Motor neuron (in vitro differentiated cells): ENCODE data around the gene FXYD6. TPM values are rescaled to one million over a fixed set of nuclear protein-coding genes. Genes with fewer than 3 reads are reported as not detected.

Experiments
- ATAC-seq, 8 experiments: fragments of 200-7000 bp; cut with Tn5 transposase; replicated peaks in 6 of 8; 2 replicates each; pipeline ENCODE4 v1.8.0; 2021; ENCODE audit warnings: mild to moderate bottlenecking in 8 of 8, moderate library complexity in 8 of 8
- H3K27ac ChIP-seq, 2 donors: fragments of 250-450 bp; sonication (Bioruptor Pico); 2 replicates each; pipeline ENCODE4 v1.9.0; 2021; ENCODE audit warnings: antibody characterized with exemption in 2 of 2, mild to moderate bottlenecking in 2 of 2, moderate library complexity in 1 of 2
- H3K4me1 ChIP-seq, 2 donors: fragments of 250-450 bp; sonication (Bioruptor Pico); replicated peaks in 1 of 2; 2 replicates each; pipeline ENCODE4 v1.6.1; 2021; ENCODE audit warnings: antibody characterized with exemption in 2 of 2, mild to moderate bottlenecking in 2 of 2, moderate library complexity in 1 of 2
- H3K4me3 ChIP-seq, 5 donors: fragments of 250-450 bp; sonication (Bioruptor Pico); 2 replicates each; pipeline ENCODE4 v1.9.0; 2021; ENCODE audit warnings: antibody characterized with exemption in 5 of 5, mild to moderate bottlenecking in 5 of 5, moderate library complexity in 4 of 5
- WGBS, 10 experiments: fragments of 450-650 bp; shearing (Covaris generic); methylation state at CpG; one replicate each; pipeline ENCODE4 v1.0.0; 2022; 5-methylcytosine and 5-hydroxymethylcytosine counted together
- in situ Hi-C, 9 experiments: fragments of 400-800 bp; cut with MboI; loops; one replicate each; pipeline ENCODE4 v1.15.0; 2021; ENCODE audit warnings: low sequenced_read_pairs in 9 of 9, low pct_unique_long_range_greater_than_20kb in 2 of 9; ENCODE audit not compliant: unreplicated experiment in 9 of 9
- total RNA-seq, 8 experiments: library from RNA; unstranded; fragments of 300-600 nt; gene quantifications; 2 replicates each; pipeline versions ENCODE4 v1.2.3 to v1.2.4, GENCODE V29; 2022

The FXYD6 gene
- total RNA-seq, 8 experiments from 2014 or later = 0.18 to 230 (median 114) TPM

GRCh38 chr11:117908109-117908895, 31.8 kb upstream of the FXYD6 start:
- H3K4me3 ChIP-seq = no peak overlapping the region
- in situ Hi-C loops = no loop called here
- 24 to 100% (median 87%) methylated on average over 1 to 3 of the region's 17 CpGs; no CpG with 5 or more reads in 4 of the 10 experiments for WGBS, 10 experiments
- peak in 1 of 8 experiments; percentile 3 for ATAC-seq
- H3K27ac ChIP-seq = peak overlapping the region in 1 of 2 donors; percentile 32
- H3K4me1 ChIP-seq = peaks cover 9 to 22% of the 10 kb centered on the region in 2 donors

DNA sequence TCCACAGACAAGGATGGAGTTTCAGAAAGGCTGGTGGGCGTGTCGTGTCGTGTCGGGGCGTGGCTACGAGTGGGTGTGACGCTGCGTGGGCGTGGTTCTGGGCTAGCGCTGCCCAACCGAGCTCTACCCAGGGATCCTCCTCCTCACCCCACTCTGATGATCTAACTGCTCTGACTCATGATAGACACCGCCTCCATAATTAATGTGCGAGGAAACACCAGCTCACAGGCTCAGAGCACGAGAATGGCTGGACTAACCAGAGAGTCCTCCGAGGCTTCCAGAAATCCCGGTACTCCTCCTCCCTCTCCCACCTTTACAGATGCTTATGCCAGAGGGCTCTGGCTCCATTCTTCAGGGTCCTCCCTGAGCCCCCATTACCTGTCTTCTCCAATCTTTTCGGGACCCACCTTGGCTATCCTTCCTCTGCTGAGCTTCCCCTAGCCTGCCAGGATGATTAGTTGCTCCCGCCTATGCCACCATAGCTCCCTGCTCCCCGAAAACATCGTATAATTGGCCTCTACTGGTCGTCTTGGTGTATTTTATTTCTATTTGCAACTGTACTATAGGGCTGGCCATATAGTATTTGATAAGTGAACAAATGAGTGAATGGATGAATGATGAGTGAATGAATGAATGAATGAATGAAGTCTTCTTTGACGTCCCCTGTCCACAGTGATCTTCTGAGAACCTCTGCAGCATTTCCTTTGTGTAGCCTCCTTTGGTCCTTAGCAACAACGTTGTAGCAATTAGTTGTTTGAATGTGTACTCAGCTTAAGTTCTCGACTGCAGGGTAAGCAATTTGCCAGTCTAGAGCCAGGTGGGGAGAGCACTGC, 31.0 kb upstream of the FXYD6 start:
- peak overlapping the region; percentile 73 to 82 for H3K27ac ChIP-seq
- in situ Hi-C loops = no loop called here
- H3K4me1 ChIP-seq = peaks cover 9 to 22% of the 10 kb centered on the region in 2 donors
- 14 to 84% (median 46%) methylated on average over 1 to 14 of the region's 24 CpGs for WGBS, 10 experiments
- peak overlapping the region in 2 of 5 donors; percentile 10 to 11 for H3K4me3 ChIP-seq
- ATAC-seq = peak; percentile 97 to 100 (median 99)

GRCh38 chr11:117906710-117907109, 30.3 kb upstream of the FXYD6 start:
- ATAC-seq = no peak
- Histone ChIP-seq H3K27ac (peak overlapping the region in 1 of 2 donors; percentile 45), H3K4me3 (no peak overlapping the region), H3K4me1 (peaks cover 9 to 22% of the 10 kb centered on the region in 2 donors)
- WGBS, 10 experiments = 8 to 100% (median 85%) methylated on average over 1 to 4 of the region's 4 CpGs; no CpG with 5 or more reads in 2 of the 10 experiments
- in situ Hi-C loops = no loop called here

- Histone ChIP-seq H3K27ac (no peak overlapping the region), H3K4me3 (no peak overlapping the region), H3K4me1 (peaks cover 9 to 22% of the 10 kb centered on the region in 2 donors)
- in situ Hi-C loops = no loop called here
- no peak for ATAC-seq
- 100% methylated on average over 1 to 2 of the region's 2 CpGs; no CpG with 5 or more reads in 7 of the 10 experiments for WGBS, 10 experiments
These were observed 29.7 kb upstream of the FXYD6 start for GRCh38 chr11:117906126-117906525.

- 60 to 100% (median 100%) methylated on average over 1 to 2 of the region's 4 CpGs; no CpG with 5 or more reads in 6 of the 10 experiments for WGBS, 10 experiments
- Histone ChIP-seq H3K27ac (no peak overlapping the region), H3K4me1 (peaks cover 9 to 22% of the 10 kb centered on the region in 2 donors), H3K4me3 (no peak overlapping the region)
- ATAC-seq = no peak
- in situ Hi-C loops = no loop called here
These were observed 29.1 kb upstream of the FXYD6 start for GRCh38 chr11:117905524-117905923.

GRCh38 chr11:117903505-117904382, 27.3 kb upstream of the FXYD6 start:
- H3K4me3 ChIP-seq = no peak overlapping the region
- H3K4me1 ChIP-seq = peaks cover 9 to 18% of the 10 kb centered on the region in 2 donors
- H3K27ac ChIP-seq = no peak overlapping the region
- no peak for ATAC-seq
- in situ Hi-C loops = no loop called here
- WGBS, 10 experiments = 17 to 83% (median 61%) methylated on average over 1 to 5 of the region's 14 CpGs; no CpG with 5 or more reads in 4 of the 10 experiments

DNA sequence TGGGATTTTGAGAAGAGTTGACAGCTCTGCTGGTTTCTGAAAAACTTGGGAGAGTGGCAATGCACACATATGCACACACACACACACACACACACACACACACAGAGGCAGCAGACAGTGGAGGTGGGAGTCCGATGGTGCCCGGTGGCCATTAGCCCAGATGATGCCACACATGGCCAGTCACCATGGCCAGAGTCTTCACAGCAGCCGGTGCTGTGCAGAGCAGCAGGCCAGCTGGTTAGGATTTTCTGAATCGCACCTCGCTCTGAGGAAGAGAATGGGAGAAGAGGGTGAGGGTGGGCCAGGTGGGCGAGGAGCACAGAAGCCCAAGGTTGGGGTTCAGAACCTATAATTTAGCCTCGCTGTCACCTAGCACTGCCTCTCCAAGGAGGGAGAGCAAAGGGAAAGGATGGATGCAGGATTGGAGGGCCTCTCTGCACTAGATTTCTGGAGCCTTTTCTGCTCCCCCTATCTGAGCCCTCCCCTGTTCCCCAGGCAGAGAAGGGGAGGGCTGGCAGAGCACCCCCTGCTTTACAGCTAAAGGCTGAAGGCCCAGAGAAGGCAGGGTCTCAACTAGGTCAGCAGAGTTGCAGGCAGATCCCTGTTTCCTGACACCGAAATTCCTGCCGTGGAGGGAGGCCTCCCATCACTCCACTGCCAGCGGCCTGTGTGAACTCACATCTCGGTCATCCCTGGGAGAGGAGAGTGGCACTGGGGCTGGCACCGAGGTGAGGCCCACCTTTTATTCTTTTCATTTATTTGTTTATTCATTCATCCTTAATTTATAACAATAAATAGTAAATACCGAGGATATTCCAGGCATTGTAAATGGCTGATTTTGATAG, 25.8 kb upstream of the FXYD6 start:
- ATAC-seq = no peak
- peaks cover 0 to 4% of the 10 kb centered on the region in 2 donors for H3K4me1 ChIP-seq
- H3K4me3 ChIP-seq = no peak overlapping the region
- no peak overlapping the region for H3K27ac ChIP-seq
- in situ Hi-C loops = no loop called here
- 29 to 95% (median 60%) methylated on average over 1 to 6 of the region's 13 CpGs; no CpG with 5 or more reads in 2 of the 10 experiments for WGBS, 10 experiments

DNA sequence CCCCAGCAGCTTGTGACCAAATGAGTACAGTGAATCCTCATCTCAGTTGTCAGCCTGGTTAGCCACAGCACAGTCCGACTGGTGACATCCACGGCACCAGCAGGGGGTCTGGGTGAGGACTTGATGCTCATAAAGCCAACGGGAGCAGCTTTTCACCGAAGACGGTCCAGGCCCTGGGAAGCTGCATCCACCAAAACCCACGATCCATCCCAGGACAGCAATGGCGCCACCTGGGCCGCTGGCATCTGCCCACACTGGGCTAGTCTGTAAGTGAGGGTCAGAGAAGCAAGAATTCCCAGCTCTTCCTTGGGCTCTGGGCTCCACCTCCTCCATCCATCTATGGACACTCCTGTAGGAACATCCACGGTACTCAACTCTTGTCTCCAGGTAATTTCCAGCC, 25.1 kb upstream of the FXYD6 start:
- WGBS, 10 experiments = 67 to 96% (median 78%) methylated on average over 1 to 8 of the region's 9 CpGs; no CpG with 5 or more reads in 4 of the 10 experiments
- no peak for ATAC-seq
- Histone ChIP-seq H3K4me1 (no peaks in the 10 kb centered on the region), H3K27ac (no peak overlapping the region), H3K4me3 (no peak overlapping the region)
- in situ Hi-C loops = no loop called here

DNA sequence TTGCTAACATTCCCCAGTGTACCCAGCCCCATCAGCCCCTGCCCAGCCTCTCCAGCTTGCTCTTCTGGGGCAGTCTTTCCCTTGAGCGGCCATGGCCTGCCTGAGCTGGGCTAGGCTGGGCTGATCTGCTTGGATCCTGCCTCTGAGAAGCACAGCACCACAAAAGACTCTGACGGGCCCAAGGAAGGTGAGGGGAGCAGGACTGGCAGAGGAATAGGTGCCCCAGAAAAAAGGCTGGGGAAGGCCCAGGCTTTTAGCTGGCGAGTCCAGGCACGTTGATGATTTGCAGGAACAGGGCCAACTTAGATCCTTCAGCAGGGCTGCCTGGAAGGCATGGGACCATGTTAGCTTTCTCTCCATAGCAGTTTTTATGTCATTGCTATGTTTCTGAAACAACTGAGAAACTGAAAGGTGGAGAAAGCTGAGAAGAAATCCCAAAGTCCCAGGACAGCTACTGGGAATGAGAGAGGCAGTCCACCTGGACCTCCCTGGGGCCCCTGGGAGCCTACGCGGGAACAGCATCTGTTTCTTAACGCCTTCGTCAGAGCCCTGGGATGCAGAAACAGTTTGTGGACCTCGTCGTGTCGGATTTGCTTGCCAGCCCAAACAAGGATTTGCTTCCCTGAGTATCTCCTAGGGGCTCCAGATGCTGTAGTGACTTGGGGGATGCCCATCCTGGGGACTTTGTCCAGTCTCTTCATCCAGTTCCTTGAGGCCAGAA, 24.4 kb upstream of the FXYD6 start:
- ATAC-seq = peak in 1 of 8 experiments; percentile 49
- in situ Hi-C loops = no loop called here
- no peak overlapping the region for H3K4me3 ChIP-seq
- no peaks in the 10 kb centered on the region for H3K4me1 ChIP-seq
- whole genome bisulfite sequencing, 10 experiments = 57 to 100% (median 76%) methylated on average over 1 to 10 of the region's 11 CpGs; no CpG with 5 or more reads in 4 of the 10 experiments
- no peak overlapping the region for H3K27ac ChIP-seq

DNA sequence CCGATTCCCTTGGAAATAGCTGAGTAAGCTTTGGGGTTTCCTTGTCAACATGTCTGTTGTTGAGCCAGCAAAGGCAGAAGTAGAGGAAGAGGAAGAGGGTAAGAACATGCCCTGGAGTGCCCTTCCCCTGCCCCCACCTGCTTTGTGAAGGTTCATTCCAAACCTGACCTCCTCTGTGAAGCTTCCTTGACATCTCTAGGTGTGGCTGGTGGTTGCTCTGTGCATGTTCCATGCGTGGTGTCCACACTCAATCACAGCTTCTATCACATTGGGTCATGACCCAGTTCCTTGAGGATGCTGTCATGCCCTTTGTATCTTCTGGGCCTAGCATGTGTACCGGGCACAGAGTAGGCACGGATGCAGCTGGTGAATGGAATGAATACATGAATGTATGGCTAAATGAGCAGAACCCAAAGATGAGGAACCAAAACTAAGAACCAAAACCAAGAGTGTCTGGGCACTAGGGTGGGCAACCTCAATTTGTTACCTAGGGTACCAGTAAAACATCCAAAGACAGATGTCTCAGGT, 23.7 kb upstream of the FXYD6 start:
- no peak overlapping the region for H3K4me3 ChIP-seq
- in situ Hi-C loops = no loop called here
- WGBS, 10 experiments = 56 to 100% (median 89%) methylated on average over 1 to 3 of the region's 4 CpGs; no CpG with 5 or more reads in 4 of the 10 experiments
- H3K4me1 ChIP-seq = no peaks in the 10 kb centered on the region
- no peak for ATAC-seq
- H3K27ac ChIP-seq = no peak overlapping the region

- WGBS, 10 experiments = 40 to 100% (median 80%) methylated on average over 1 to 3 of the region's 4 CpGs; no CpG with 5 or more reads in 3 of the 10 experiments
- peak in 2 of 8 experiments; percentile 88 to 90 for ATAC-seq
- in situ Hi-C loops = no loop called here
These were observed 21.6 kb upstream of the FXYD6 start for GRCh38 chr11:117898059-117898458.

More at GRCh38 chr11:117898059-117898458, 21.6 kb upstream of the FXYD6 start:
- Histone ChIP-seq H3K27ac (no peak overlapping the region), H3K4me3 (no peak overlapping the region), H3K4me1 (no peaks in the 10 kb centered on the region)
